Keratinocyte (primary cell): ENCODE data around the gene PEX3. TPM values are rescaled to one million over a fixed set of nuclear protein-coding genes. Genes with fewer than 3 reads are reported as not detected.

ENCODE experiments used
- DNase-seq: peaks from one replicate; pipeline ENCODE4 v3.0.0-alpha.2; 2011; ENCODE audit warnings: low read depth, missing footprints, low spot score
- FAIRE-seq: peaks from 2 replicates; lab custom pipeline; 2011; peaks lifted over from hg19 to GRCh38; lab: Jason Lieb, UNC
- H2AFZ ChIP-seq: 2 replicates; pipeline ENCODE4 v1.6.0; 2012; ENCODE audit warnings: low read length, control low read depth, inconsistent platforms; ENCODE audit not compliant: control insufficient read depth
- H3K27ac ChIP-seq: 2 replicates; pipeline ENCODE4 v1.5.1; 2011; ENCODE audit warnings: low read length; ENCODE audit not compliant: control insufficient read depth, insufficient read depth
- H3K27me3 ChIP-seq: 3 replicates; pipeline ENCODE4 v1.6.0; 2011; ENCODE audit warnings: low read length; ENCODE audit not compliant: control insufficient read depth, insufficient read depth; ENCODE audit errors: extremely low read depth
- H3K36me3 ChIP-seq, 2 experiments: 2 replicates in 1 of 2; 3 replicates in 1 of 2; pipeline ENCODE4 v1.5.1; 2011; ENCODE audit warnings: low read length in 2 of 2, mild to moderate bottlenecking in 1 of 2; ENCODE audit not compliant: control insufficient read depth in 2 of 2, insufficient read depth in 2 of 2; ENCODE audit errors: extremely low read depth in 1 of 2
- H3K4me1 ChIP-seq: 3 replicates; pipeline ENCODE4 v1.5.1; 2011; ENCODE audit warnings: low read length; ENCODE audit not compliant: control insufficient read depth, insufficient read depth; ENCODE audit errors: extremely low read depth
- H3K4me2 ChIP-seq: 3 replicates; pipeline ENCODE4 v1.6.0; 2011; ENCODE audit warnings: low read depth, low read length; ENCODE audit not compliant: control insufficient read depth, insufficient read depth; ENCODE audit errors: extremely low read depth
- H3K4me3 ChIP-seq, 3 experiments: fragments of 200-600 bp in 1 of 3; sonication (generic) in 1 of 3; 2 replicates in 2 of 3; 3 replicates in 1 of 3; pipeline ENCODE4 v1.5.1; 2011 to 2016; ENCODE audit warnings: low read length in 3 of 3, mild to moderate bottlenecking in 3 of 3, control low read depth in 2 of 3, inconsistent platforms in 1 of 3, low read depth in 1 of 3, mixed read lengths in 1 of 3, mixed run types in 1 of 3, moderate library complexity in 1 of 3; ENCODE audit not compliant: control insufficient read depth in 2 of 3, insufficient read depth in 2 of 3; ENCODE audit errors: extremely low read depth in 1 of 3
- H3K79me2 ChIP-seq: 2 replicates; pipeline ENCODE4 v1.6.0; 2012; ENCODE audit warnings: low read length; ENCODE audit not compliant: control insufficient read depth, insufficient read depth
- H3K9ac ChIP-seq: 3 replicates; pipeline ENCODE4 v1.6.0; 2011; ENCODE audit warnings: low read length; ENCODE audit not compliant: control insufficient read depth, insufficient read depth; ENCODE audit errors: extremely low read depth
- H3K9me1 ChIP-seq: 3 replicates; pipeline ENCODE4 v1.6.0; 2011; ENCODE audit warnings: low read length; ENCODE audit not compliant: control insufficient read depth, insufficient read depth; ENCODE audit errors: extremely low read depth
- H3K9me3 ChIP-seq: 2 replicates; pipeline ENCODE4 v1.5.1; 2012; ENCODE audit warnings: low read depth, low read length; ENCODE audit not compliant: control insufficient read depth
- H4K20me1 ChIP-seq: 3 replicates; pipeline ENCODE4 v1.6.0; 2011; ENCODE audit warnings: low read length; ENCODE audit not compliant: control insufficient read depth, insufficient read depth; ENCODE audit errors: extremely low read depth
- EZH2 ChIP-seq: IDR thresholded peaks from one replicate; pipeline ENCODE4 v1.6.1; 2012; ENCODE audit warnings: inconsistent platforms, mild to moderate bottlenecking, low read length, moderate library complexity
- dilution Hi-C: fragments of 300-500 bp; cut with MboI; formaldehyde crosslinking; loops from one replicate; pipeline ENCODE4 v1.7.0; 2020; ENCODE audit warnings: low sequenced_read_pairs; ENCODE audit not compliant: extremely low pct_ligation_motif_present
- polyA plus RNA-seq, 5 experiments: library from polyadenylated mRNA; depleted of rRNA in 3 of 5; stranded (reverse) in 3 of 5; stranded (forward) in 1 of 5; unstranded in 1 of 5; fragments of >200 nt; gene quantifications; 1 replicate in 1 of 5; 2 replicates in 3 of 5; 3 replicates in 1 of 5; pipeline versions ENCODE4 v1.2.1 to v1.2.3, GENCODE V29; 2011 to 2012; ENCODE audit warnings: missing spikeins in 2 of 5, low read depth in 1 of 5, low replicate concordance in 1 of 5
- TF ChIP-seq, protein P1 (sequence below), 3 experiments: IDR thresholded peaks in 1 of 3; conservative IDR thresholded peaks in 1 of 3; optimal IDR thresholded peaks in 1 of 3; 2 replicates in 2 of 3; 3 replicates in 1 of 3; pipeline versions ENCODE3 to v1.5.1; 2011; ENCODE audit warnings: low read length in 3 of 3, mild to moderate bottlenecking in 3 of 3, moderate library complexity in 2 of 3, control low read depth in 1 of 3, inconsistent platforms in 1 of 3; ENCODE audit not compliant: insufficient read depth in 2 of 3; ENCODE audit errors: extremely low read depth in 1 of 3

The PEX3 gene
- polyA plus RNA-seq, 1 donor (not counting 4 experiments of a cell fraction or from before 2014, with no cell fraction given): 68.1 TPM

- Histone ChIP-seq H3K79me2 (no peaks in the 10 kb centered on the region), H3K4me3 (no peak overlapping the region), H3K4me2 (no peak overlapping the region), H3K9me3 (no peaks in the 10 kb centered on the region), H2AFZ (peak overlapping the region; percentile 44), H3K36me3 (no peaks in the 10 kb centered on the region), H3K27ac (peak overlapping the region; percentile 64), H3K4me1 (peaks cover 59% of the 10 kb centered on the region), H3K27me3 (no peaks in the 10 kb centered on the region), H3K9ac (no peak overlapping the region), H4K20me1 (no peaks in the 10 kb centered on the region), H3K9me1 (no peaks in the 10 kb centered on the region)
- TF ChIP-seq EZH2: no peak
- TF ChIP-seq, protein P1, sequence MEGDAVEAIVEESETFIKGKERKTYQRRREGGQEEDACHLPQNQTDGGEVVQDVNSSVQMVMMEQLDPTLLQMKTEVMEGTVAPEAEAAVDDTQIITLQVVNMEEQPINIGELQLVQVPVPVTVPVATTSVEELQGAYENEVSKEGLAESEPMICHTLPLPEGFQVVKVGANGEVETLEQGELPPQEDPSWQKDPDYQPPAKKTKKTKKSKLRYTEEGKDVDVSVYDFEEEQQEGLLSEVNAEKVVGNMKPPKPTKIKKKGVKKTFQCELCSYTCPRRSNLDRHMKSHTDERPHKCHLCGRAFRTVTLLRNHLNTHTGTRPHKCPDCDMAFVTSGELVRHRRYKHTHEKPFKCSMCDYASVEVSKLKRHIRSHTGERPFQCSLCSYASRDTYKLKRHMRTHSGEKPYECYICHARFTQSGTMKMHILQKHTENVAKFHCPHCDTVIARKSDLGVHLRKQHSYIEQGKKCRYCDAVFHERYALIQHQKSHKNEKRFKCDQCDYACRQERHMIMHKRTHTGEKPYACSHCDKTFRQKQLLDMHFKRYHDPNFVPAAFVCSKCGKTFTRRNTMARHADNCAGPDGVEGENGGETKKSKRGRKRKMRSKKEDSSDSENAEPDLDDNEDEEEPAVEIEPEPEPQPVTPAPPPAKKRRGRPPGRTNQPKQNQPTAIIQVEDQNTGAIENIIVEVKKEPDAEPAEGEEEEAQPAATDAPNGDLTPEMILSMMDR (optimal IDR thresholded peaks at IDR 0.05 in 1 of 3, IDR thresholded peaks at IDR 0.05 in 1 of 3, conservative IDR thresholded peaks at IDR 0.05 in 1 of 3; ENCODE audit: extremely low read depth in 1 of 3, insufficient read depth in 2 of 3, low read length in 3 of 3): no peak
- DNase-seq (no peak), FAIRE-seq (no peak)
- dilution Hi-C loops: no loop called here
Observed at GRCh38 chr6:143401636-143402370, 48.8 kb upstream of the PEX3 start.

DNA sequence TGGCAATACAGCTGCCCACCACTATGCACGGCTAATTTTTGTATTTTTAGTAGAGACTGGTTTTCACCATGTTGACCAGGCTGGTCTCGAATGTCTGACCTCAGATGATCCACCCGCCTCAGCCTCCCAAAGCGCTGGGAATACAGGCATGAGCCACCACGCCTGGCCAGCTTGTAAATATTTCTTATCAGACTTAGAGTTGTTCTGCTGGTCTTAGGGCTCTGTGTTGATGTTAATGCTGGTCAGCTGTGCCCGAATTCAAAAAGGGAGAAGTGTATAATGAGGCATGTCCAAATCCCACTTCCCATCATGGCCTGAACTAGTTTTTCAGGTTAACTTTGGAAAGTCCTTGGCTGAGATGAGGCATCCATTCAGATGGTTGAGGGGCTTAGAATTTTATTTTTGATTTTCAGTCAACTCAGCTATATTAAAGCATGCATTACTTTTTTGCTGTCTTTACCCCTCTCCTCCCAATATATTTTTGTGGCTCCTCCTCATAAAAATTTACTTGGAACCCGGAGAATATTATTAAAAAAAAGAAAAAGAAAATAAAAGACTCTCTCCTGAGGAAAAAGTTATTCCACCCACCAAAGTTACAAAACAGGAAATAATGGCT is 47.8 kb upstream of the PEX3 start:
- H3K4me3 ChIP-seq: no peak overlapping the region
- H4K20me1 ChIP-seq: no peaks in the 10 kb centered on the region
- no peak overlapping the region for H3K27ac ChIP-seq
- H3K9me1 ChIP-seq: no peaks in the 10 kb centered on the region
- no peak overlapping the region for H3K4me2 ChIP-seq
- FAIRE-seq (no peak), DNase-seq (no peak)
- no peaks in the 10 kb centered on the region for H3K79me2 ChIP-seq
- no peaks in the 10 kb centered on the region for H3K36me3 ChIP-seq
- TF ChIP-seq EZH2: no peak
- TF ChIP-seq, protein P1 (optimal IDR thresholded peaks at IDR 0.05 in 1 of 3, IDR thresholded peaks at IDR 0.05 in 1 of 3, conservative IDR thresholded peaks at IDR 0.05 in 1 of 3; ENCODE audit: extremely low read depth in 1 of 3, insufficient read depth in 2 of 3, low read length in 3 of 3): no peak
- H2AFZ ChIP-seq: no peak overlapping the region
- H3K9me3 ChIP-seq: no peaks in the 10 kb centered on the region
- H3K27me3 ChIP-seq: no peaks in the 10 kb centered on the region
- dilution Hi-C loops: no loop called here
- peaks cover 51% of the 10 kb centered on the region for H3K4me1 ChIP-seq
- no peak overlapping the region for H3K9ac ChIP-seq
